Measurements from ENCODE around the gene COL5A1.

GRCh38 chr9:134827559-134827958, 186.0 kb downstream of the COL5A1 start:
- TF ChIP-seq EZH2 (IDR thresholded peaks at IDR 0.05; ENCODE audit: borderline replicate concordance, low read depth, low read length, severe bottlenecking) (no peak), CTCF (IDR thresholded peaks at IDR 0.05; ENCODE audit: borderline replicate concordance, extremely low read depth, low read length, poor library complexity, severe bottlenecking) (no peak)

Data from DND-41 (cell line).